SK-N-SH (cell line): ENCODE results near the gene MAPK1.

Experiments used
- CTCF ChIP-seq: fragments of 200-600 bp; sonication (generic); IDR thresholded peaks from 2 replicates; pipeline ENCODE4 v1.6.1; 2017; ENCODE audit warnings: antibody characterized with exemption, mild to moderate bottlenecking, moderate library complexity
- EZH2phosphoT487 ChIP-seq: fragments of 200-600 bp; sonication (generic); IDR thresholded peaks from 2 replicates; pipeline ENCODE4 v1.6.1; 2017; ENCODE audit warnings: low read depth, mixed run types, mild to moderate bottlenecking, antibody characterized with exemption, moderate library complexity, borderline replicate concordance
- GABPA ChIP-seq: IDR thresholded peaks from 2 replicates; pipeline ENCODE4 v1.4.0; 2012; ENCODE audit warnings: low read depth, mild to moderate bottlenecking
- JUND ChIP-seq: IDR thresholded peaks from 2 replicates; pipeline ENCODE4 v1.4.0; 2012
- POLR2AphosphoS5 ChIP-seq: IDR thresholded peaks from 2 replicates; pipeline ENCODE4 v1.6.1; 2012; ENCODE audit warnings: low read depth, low read length
- RAD21 ChIP-seq: IDR thresholded peaks from 2 replicates; pipeline ENCODE4 v1.6.1; 2012; ENCODE audit warnings: mild to moderate bottlenecking, low read length
- RCOR1 ChIP-seq: fragments of 150-350 bp; IDR thresholded peaks from 2 replicates; pipeline ENCODE4 v1.6.1; 2017; ENCODE audit warnings: antibody characterized with exemption, low read length
- SIN3A ChIP-seq: IDR thresholded peaks from 2 replicates; pipeline ENCODE4 v1.6.1; 2012; ENCODE audit warnings: low read depth, mild to moderate bottlenecking, low read length, moderate library complexity, borderline replicate concordance
- SMC3 ChIP-seq: IDR thresholded peaks from 2 replicates; pipeline ENCODE4 v1.6.1; 2012; ENCODE audit warnings: low read depth, low read length, improper control_type of control experiment
- TAF1 ChIP-seq: IDR thresholded peaks from 2 replicates; pipeline ENCODE4 v1.6.1; 2012; ENCODE audit warnings: low read depth, mild to moderate bottlenecking, low read length, moderate library complexity, borderline replicate concordance
- USF2 ChIP-seq: fragments of 150-350 bp; IDR thresholded peaks from 2 replicates; pipeline ENCODE4 v1.6.1; 2017; ENCODE audit warnings: antibody characterized with exemption, low read length, low read depth, borderline replicate concordance
- YY1 ChIP-seq: IDR thresholded peaks from 2 replicates; pipeline ENCODE4 v1.4.0; 2012; ENCODE audit warnings: low read depth, mild to moderate bottlenecking
- TF ChIP-seq, protein P1 (sequence below): IDR thresholded peaks from 2 replicates; pipeline ENCODE4 v1.4.0; 2012; ENCODE audit warnings: low read depth

DNA sequence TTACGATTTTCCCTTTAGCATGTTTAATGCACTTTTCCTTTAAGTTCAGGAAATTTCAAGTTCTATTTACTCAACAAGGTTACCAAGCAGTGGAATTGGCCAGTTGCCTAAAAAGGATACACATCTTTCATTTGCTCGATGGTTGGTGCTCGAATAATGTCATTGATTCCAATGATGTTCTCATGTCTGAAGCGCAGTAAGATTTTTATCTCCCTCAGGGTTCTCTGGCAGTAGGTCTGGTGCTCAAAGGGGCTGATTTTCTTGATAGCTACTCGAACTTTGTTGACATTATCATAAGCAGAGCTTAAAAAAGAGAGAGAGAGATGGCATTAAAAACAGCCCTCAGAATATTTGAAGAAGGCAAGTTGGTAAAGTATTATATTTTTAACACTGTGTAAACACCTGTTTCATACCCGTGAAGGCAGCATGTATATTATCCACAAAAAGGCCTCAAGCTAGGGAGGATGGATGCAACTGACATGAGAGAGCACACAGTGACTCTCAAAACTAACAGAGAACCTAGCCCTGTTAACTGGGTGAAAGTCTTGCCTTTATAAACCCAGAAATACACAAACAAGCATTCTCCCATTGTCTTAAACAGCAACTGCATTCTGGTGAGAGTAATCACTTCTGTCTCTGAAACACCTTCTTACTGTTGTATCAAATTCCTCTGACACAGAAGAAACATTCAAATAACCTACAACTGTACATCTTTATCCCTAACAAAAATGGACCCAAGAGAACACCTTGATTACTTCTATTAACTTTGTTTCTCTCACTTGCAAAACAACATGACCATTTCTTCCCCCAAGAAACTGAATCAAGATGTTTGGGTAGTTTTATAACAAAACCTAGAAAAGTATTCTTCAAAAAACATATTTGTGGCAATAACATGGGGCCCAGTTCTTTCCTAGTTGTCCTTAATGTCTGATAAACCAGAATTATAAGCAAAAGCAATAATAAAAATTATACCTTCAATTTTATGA lies 59.6 kb downstream of the MAPK1 start:
- TF ChIP-seq YY1: no peak
- TF ChIP-seq RAD21: no peak
- no peak for TF ChIP-seq CTCF
- TF ChIP-seq SIN3A: no peak
- no peak for TF ChIP-seq GABPA
- TF ChIP-seq, protein P1, sequence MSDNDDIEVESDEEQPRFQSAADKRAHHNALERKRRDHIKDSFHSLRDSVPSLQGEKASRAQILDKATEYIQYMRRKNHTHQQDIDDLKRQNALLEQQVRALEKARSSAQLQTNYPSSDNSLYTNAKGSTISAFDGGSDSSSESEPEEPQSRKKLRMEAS: no peak
- TF ChIP-seq JUND: no peak
- no peak for TF ChIP-seq TAF1
- TF ChIP-seq SMC3: no peak
- no peak for TF ChIP-seq USF2
- no peak for TF ChIP-seq POLR2AphosphoS5
- peak; percentile 29; the same call in 1 of the 2 replicates for TF ChIP-seq RCOR1
- TF ChIP-seq EZH2phosphoT487: no peak
